GM19452 (cell line): ENCODE measurements around the gene HTR3A.

ENCODE experiments used
- ATAC-seq: cut with Tn5 transposase; IDR thresholded peaks from one replicate; pipeline ENCODE4 v1.9.1; 2021; ENCODE audit not compliant: unreplicated experiment

The HTR3A gene

DNA sequence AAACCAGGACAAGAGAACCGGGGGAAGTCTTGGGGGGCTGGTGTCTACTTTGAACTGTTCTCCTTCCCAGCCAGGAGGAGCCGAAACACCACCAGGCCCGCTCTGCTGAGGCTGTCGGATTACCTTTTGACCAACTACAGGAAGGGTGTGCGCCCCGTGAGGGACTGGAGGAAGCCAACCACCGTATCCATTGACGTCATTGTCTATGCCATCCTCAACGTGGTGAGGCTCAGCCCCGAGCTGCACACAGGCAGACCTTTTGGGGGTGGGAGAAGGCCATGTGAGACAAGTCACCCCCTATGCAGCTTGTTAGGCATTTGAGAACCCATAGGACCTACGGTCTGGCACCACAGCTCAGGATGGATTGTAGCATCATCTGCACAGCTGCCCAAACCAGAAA lies 2.8 kb downstream of the HTR3A start:
- ATAC-seq = no peak

- no peak for ATAC-seq
Observed at GRCh38 chr11:113979431-113979830, 4.5 kb downstream of the HTR3A start.

GRCh38 chr11:113980785-113981184 lies 5.9 kb downstream of the HTR3A start:
- ATAC-seq = no peak

DNA sequence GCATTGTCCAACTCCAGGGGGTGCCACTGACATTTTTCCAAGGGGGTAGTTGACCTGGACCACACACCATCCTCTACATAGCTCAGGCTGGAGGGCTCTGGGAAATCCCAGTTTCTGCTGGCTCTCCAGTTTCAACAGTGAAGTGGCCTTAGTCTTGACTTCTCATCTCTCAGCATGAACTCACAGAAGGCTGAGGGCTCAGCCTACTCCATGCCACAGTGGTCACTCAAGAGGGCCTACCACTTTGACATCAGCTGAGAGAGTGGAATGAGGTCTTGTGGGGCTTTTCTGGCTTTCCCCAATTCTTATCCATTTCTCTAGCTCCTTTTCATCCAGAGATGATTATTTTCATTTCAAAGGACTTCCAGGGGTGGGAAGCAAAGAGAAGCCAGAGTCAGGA lies 7.4 kb downstream of the HTR3A start:
- no peak for ATAC-seq

GRCh38 chr11:113984781-113985180 lies 9.9 kb downstream of the HTR3A start:
- no peak for ATAC-seq

DNA sequence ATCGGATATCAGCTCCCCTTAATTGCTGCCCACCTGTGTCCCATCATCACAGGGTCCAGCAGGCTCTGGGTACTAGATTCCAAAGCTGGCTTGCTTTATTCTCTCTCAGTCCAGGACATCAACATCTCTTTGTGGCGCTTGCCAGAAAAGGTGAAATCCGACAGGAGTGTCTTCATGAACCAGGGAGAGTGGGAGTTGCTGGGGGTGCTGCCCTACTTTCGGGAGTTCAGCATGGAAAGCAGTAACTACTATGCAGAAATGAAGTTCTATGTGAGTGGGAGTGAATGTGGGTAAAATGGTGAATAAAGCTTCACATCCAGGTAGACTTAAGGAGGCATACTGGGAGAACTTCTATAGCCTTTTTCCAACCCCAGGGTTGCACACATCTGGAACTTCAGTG lies 11.0 kb downstream of the HTR3A start:
- ATAC-seq = no peak

DNA sequence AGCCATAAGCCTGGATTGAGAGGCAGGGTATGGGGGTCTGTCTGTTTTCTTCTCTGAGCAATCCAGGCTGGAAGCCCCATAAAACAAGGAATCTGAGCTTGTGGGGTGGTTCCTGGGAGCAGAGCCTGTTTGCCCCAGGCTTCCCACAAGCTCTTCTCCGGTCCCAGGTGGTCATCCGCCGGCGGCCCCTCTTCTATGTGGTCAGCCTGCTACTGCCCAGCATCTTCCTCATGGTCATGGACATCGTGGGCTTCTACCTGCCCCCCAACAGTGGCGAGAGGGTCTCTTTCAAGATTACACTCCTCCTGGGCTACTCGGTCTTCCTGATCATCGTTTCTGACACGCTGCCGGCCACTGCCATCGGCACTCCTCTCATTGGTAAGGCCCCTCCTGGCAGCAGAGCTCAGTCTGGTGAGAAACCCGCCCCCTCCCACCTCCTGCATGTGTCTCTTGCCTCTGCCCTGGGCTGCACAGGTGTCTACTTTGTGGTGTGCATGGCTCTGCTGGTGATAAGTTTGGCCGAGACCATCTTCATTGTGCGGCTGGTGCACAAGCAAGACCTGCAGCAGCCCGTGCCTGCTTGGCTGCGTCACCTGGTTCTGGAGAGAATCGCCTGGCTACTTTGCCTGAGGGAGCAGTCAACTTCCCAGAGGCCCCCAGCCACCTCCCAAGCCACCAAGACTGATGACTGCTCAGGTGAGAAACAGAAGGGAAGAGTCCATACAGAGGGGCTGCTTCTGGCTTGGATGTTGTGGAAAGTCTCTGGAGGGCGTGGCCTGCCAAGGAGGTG lies 11.6 kb downstream of the HTR3A start:
- no peak for ATAC-seq

DNA sequence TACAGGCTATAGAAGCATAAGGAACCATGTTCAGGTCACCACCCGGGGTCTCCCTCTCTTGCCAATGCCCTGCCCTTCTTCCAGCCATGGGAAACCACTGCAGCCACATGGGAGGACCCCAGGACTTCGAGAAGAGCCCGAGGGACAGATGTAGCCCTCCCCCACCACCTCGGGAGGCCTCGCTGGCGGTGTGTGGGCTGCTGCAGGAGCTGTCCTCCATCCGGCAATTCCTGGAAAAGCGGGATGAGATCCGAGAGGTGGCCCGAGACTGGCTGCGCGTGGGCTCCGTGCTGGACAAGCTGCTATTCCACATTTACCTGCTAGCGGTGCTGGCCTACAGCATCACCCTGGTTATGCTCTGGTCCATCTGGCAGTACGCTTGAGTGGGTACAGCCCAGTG lies 14.5 kb downstream of the HTR3A start:
- no peak for ATAC-seq

- ATAC-seq = no peak
Observed at GRCh38 chr11:113989916-113990315, 15.0 kb downstream of the HTR3A start.

DNA sequence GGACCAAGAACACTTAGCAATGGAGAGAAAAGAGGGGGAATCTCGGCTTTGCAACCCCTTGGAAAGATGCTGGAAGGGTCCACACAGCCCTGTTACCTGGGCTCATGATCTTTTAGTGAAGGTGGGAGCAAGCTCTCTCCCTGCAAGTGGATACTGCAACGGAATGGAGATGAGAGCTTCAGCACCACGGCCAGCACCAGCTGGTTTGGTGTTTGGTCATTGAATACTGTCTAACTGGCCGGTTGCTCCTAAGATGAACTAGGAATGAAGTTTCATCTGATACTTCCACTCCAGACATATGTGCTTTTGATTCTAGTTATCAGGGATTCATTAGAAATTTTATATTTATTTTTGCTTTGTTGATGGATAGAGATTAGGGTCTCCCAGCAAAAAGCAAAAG lies 16.3 kb downstream of the HTR3A start:
- ATAC-seq = no peak

DNA sequence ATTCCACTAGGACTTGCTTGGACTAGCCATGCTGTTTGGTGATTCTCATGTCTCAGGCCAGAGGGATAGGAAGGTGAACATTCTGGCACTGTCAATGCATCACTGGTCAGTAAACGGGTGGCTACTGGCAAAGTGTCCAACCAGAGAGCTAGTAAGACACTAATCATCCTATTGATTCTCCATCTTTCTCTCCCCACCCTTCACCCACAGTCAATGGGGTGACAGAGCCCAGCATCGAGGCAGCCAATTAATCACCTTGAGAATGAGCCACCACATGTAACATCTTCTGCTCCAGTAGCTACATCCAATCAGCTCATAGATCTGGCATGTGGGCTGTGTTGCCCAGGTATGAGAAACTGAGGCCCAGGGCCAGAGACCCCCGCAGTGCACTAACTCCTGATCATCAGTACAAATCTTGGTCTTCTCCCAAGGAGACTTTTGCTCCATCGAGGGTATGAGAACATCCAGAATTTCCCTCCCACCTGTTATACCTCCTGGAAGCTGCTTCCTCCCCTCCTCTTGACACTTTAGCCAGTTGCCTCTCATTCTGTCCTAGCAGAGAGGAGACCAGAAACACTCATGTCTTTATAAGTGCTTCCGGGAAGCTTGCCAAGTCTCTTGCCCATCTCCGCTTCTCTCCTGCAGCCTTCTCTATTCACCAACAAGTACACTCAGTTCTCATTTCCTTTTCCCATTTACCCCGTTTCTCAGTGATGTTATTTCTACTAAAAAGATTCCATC lies 17.0 kb downstream of the HTR3A start:
- ATAC-seq = no peak

- ATAC-seq = no peak
Observed at GRCh38 chr11:113992459-113993110, 17.7 kb downstream of the HTR3A start.

- no peak for ATAC-seq
Observed at GRCh38 chr11:113994077-113994954, 19.4 kb downstream of the HTR3A start.

GRCh38 chr11:113997473-113997872 lies 22.6 kb downstream of the HTR3A start:
- no peak for ATAC-seq

GRCh38 chr11:113998574-113998973 lies 23.7 kb downstream of the HTR3A start:
- ATAC-seq = no peak

DNA sequence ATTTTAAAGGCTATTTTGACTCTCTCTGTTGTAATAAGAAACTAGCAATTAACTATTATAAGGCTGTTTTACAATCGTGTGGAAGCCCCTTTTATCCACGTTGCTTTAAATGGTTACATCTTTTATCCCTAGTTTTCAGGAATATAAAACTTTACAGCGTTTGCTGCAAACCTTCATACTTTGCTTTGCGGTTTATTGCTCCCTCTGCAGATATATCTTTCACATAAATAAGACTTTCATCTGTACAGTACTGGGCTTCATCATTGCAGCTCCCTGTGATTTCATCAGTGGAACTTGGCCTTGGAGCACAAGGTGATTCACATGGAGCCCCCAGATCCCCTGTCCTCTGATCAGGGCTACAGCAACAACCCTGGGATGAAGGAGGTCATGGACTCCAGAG lies 25.6 kb downstream of the HTR3A start:
- no peak for ATAC-seq

DNA sequence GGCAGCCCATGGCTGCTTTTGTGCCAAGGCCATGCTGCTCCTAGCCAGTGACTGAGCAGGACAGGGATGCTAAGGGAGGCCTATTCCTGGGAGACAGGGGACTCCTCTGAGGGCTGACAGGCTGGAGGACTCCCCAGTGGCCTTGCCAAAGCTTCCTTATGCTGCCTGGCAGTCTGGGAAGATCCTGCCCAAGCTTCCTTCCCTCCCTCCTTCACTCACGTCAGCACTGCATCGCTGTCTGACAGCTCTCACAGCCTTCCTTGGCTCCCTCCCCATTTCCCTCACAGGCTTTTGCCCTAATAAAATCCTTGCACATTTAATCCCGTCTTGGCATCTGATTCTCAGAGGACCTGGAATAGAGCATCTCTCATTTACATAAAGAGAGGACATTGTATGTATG lies 26.5 kb downstream of the HTR3A start:
- no peak for ATAC-seq

DNA sequence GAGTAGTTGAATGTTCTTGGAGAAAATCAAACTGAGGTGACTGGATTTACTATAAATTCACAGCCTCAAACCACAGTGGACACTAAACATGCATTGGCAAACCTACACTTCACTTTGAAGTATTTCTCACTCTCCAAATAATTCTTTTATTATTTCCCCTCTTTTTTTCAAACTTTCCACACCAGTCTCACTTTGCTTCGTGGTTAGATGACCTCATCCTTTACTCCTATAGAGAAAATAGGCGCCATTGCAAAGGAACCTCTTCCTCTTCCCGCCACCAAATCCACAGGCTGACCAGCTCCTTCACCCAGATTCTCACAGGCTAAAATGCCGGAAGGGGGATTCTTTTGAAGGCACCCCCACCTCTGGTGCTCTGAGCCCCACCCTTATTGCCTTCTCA lies 33.4 kb downstream of the HTR3A start:
- ATAC-seq = no peak

DNA sequence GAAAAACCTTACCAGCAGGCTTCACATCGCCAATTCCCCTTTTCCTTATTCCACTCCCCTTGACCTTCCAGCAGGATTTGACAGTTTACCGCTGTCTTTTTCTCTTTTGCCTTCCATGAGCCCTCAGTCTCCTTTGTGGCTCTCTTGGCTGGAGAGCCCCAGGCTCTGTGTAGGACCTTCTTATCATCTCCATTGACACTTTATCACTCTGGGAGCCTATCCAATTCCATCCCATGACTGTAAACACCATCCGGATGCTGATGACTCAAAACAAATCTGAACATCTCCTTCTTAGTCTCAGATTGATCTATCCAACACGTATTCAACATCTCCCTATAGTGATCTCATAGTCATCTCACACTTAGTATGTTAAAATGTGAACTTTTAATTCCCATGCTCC lies 36.0 kb downstream of the HTR3A start:
- no peak for ATAC-seq

- ATAC-seq = no peak
Observed at GRCh38 chr11:114011443-114011842, 36.5 kb downstream of the HTR3A start.

DNA sequence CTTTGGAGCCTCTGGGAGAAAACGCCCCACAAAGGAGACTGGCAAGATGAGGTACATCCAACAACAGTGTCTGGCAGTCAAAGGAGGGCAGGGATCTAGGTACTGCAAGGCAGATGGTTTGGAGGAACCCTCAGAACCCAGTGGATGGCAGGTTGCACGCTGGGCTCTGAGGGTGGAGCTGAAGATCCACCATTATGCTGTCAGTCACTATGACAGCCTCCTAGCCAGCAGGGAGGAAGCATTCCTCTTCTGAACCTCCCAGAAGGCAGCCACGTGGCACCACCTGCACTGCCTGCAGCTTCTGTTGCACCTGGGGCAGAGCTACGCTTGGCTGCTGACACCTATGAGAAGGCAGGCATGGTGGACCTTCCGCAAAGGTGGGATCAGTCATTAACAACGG lies 40.2 kb downstream of the HTR3A start:
- no peak for ATAC-seq
